ENCODE data around the gene RGMB. TPM values are rescaled to one million over a fixed set of nuclear protein-coding genes. Genes with fewer than 3 reads are reported as not detected.

Gene RGMB
- total RNA-seq, 1 experiment from 2014 or later: 35.8 TPM

- intact Hi-C loops (cut with micrococcal nuclease; ENCODE audit: unreplicated experiment): no loop called here
- H3K27me3 Mint-ChIP-seq (ENCODE audit: unreplicated experiment): no peaks in the 10 kb centered on the region
- no peak overlapping the region for H3K4me3 Mint-ChIP-seq (ENCODE audit: low read depth, unreplicated experiment)
- TF ChIP-seq, protein P1, sequence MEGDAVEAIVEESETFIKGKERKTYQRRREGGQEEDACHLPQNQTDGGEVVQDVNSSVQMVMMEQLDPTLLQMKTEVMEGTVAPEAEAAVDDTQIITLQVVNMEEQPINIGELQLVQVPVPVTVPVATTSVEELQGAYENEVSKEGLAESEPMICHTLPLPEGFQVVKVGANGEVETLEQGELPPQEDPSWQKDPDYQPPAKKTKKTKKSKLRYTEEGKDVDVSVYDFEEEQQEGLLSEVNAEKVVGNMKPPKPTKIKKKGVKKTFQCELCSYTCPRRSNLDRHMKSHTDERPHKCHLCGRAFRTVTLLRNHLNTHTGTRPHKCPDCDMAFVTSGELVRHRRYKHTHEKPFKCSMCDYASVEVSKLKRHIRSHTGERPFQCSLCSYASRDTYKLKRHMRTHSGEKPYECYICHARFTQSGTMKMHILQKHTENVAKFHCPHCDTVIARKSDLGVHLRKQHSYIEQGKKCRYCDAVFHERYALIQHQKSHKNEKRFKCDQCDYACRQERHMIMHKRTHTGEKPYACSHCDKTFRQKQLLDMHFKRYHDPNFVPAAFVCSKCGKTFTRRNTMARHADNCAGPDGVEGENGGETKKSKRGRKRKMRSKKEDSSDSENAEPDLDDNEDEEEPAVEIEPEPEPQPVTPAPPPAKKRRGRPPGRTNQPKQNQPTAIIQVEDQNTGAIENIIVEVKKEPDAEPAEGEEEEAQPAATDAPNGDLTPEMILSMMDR (IDR thresholded peaks at IDR 0.05; ENCODE audit: unreplicated experiment): no peak
- H3K4me1 Mint-ChIP-seq (ENCODE audit: low read depth, unreplicated experiment): no peaks in the 10 kb centered on the region
- CTCF ChIA-PET: interaction anchor here (1.8 kb wide), 1 partner anchor 11 kb away, joined by 7 read pairs; no protein-coding TSS in a partner anchor
- DNase-seq: no peak
- H3K9me3 Mint-ChIP-seq (ENCODE audit: low read depth, unreplicated experiment): no peaks in the 10 kb centered on the region
- H3K27ac Mint-ChIP-seq (ENCODE audit: unreplicated experiment): no peak overlapping the region
- no TSS peak for BruUV-seq (replicated peaks)
- H3K36me3 Mint-ChIP-seq (ENCODE audit: insufficient read depth, unreplicated experiment): peaks cover 4% of the 10 kb centered on the region
These were observed 24.9 kb downstream of the RGMB start for GRCh38 chr5:98798371-98798770.

- BruUV-seq (replicated peaks): no TSS peak
- Mint-ChIP-seq H3K4me3 (ENCODE audit: low read depth, unreplicated experiment) (no peak overlapping the region), H3K27ac (ENCODE audit: unreplicated experiment) (no peak overlapping the region), H3K27me3 (ENCODE audit: unreplicated experiment) (no peaks in the 10 kb centered on the region), H3K36me3 (ENCODE audit: insufficient read depth, unreplicated experiment) (peaks cover 4% of the 10 kb centered on the region), H3K9me3 (ENCODE audit: low read depth, unreplicated experiment) (no peaks in the 10 kb centered on the region), H3K4me1 (ENCODE audit: low read depth, unreplicated experiment) (no peaks in the 10 kb centered on the region)
- intact Hi-C loops (cut with micrococcal nuclease; ENCODE audit: unreplicated experiment): no loop called here
- TF ChIP-seq, protein P1 (IDR thresholded peaks at IDR 0.05; ENCODE audit: unreplicated experiment): no peak
- DNase-seq: no peak
- CTCF ChIA-PET: no interaction called here
These were observed 25.4 kb downstream of the RGMB start for GRCh38 chr5:98798847-98799246.

- Mint-ChIP-seq H3K4me1 (ENCODE audit: low read depth, unreplicated experiment) (no peaks in the 10 kb centered on the region), H3K9me3 (ENCODE audit: low read depth, unreplicated experiment) (peaks cover 8% of the 10 kb centered on the region), H3K27ac (ENCODE audit: unreplicated experiment) (no peak overlapping the region), H3K36me3 (ENCODE audit: insufficient read depth, unreplicated experiment) (no peaks in the 10 kb centered on the region), H3K4me3 (ENCODE audit: low read depth, unreplicated experiment) (no peak overlapping the region), H3K27me3 (ENCODE audit: unreplicated experiment) (no peaks in the 10 kb centered on the region)
- intact Hi-C loops (cut with micrococcal nuclease; ENCODE audit: unreplicated experiment): no loop called here
- CTCF ChIA-PET: no interaction called here
- no TSS peak for BruUV-seq (replicated peaks)
- DNase-seq: no peak
- TF ChIP-seq, protein P1 (IDR thresholded peaks at IDR 0.05; ENCODE audit: unreplicated experiment): no peak
These were observed 30.6 kb downstream of the RGMB start for GRCh38 chr5:98804066-98804465.

- Mint-ChIP-seq H3K36me3 (ENCODE audit: insufficient read depth, unreplicated experiment) (no peaks in the 10 kb centered on the region), H3K27ac (ENCODE audit: unreplicated experiment) (no peak overlapping the region), H3K4me3 (ENCODE audit: low read depth, unreplicated experiment) (no peak overlapping the region), H3K27me3 (ENCODE audit: unreplicated experiment) (no peaks in the 10 kb centered on the region), H3K4me1 (ENCODE audit: low read depth, unreplicated experiment) (no peaks in the 10 kb centered on the region), H3K9me3 (ENCODE audit: low read depth, unreplicated experiment) (peaks cover 8% of the 10 kb centered on the region)
- BruUV-seq (replicated peaks): no TSS peak
- TF ChIP-seq, protein P1 (IDR thresholded peaks at IDR 0.05; ENCODE audit: unreplicated experiment): no peak
- intact Hi-C loops (cut with micrococcal nuclease; ENCODE audit: unreplicated experiment): no loop called here
- DNase-seq: no peak
- CTCF ChIA-PET: no interaction called here
These were observed 31.6 kb downstream of the RGMB start for GRCh38 chr5:98805070-98805469.
